Endothelial cell of umbilical vein (primary cell): ENCODE results near the gene MPHOSPH8.

Source experiments
- CTCF ChIP-seq, 2 donors: IDR thresholded peaks; 1 replicate in 1 of 2; 2 replicates in 1 of 2; pipeline ENCODE4 v1.5.1; 2011; ENCODE audit warnings: low read length in 2 of 2, mild to moderate bottlenecking in 2 of 2, moderate library complexity in 2 of 2, control low read depth in 1 of 2, inconsistent platforms in 1 of 2, low read depth in 1 of 2; ENCODE audit not compliant: insufficient read depth in 1 of 2; ENCODE audit errors: extremely low read depth in 1 of 2
- EZH2 ChIP-seq: IDR thresholded peaks from 2 replicates; pipeline ENCODE4 v1.6.1; 2012; ENCODE audit warnings: borderline replicate concordance, low read depth, mild to moderate bottlenecking, moderate library complexity, low read length, inconsistent platforms; ENCODE audit not compliant: severe bottlenecking
- GATA2 ChIP-seq: IDR thresholded peaks from 2 replicates; pipeline ENCODE4 v1.7.0; 2011; ENCODE audit warnings: low read depth, mild to moderate bottlenecking, moderate library complexity, mixed read lengths, low read length; ENCODE audit not compliant: insufficient read length, insufficient read depth
- JUN ChIP-seq: IDR thresholded peaks from 2 replicates; pipeline ENCODE4 v1.6.1; 2011; ENCODE audit warnings: borderline replicate concordance, low read depth; ENCODE audit not compliant: insufficient read length, insufficient read depth
- MAX ChIP-seq: IDR thresholded peaks from 2 replicates; pipeline ENCODE4 v1.6.1; 2011; ENCODE audit not compliant: insufficient read depth, insufficient read length
- MYC ChIP-seq: IDR thresholded peaks from one replicate; pipeline ENCODE4 v1.6.1; 2011; ENCODE audit warnings: mild to moderate bottlenecking, low read depth, low read length
- POLR2A ChIP-seq: IDR thresholded peaks from 2 replicates; pipeline ENCODE4 v1.6.1; 2012; ENCODE audit warnings: low read depth, mild to moderate bottlenecking, control low read depth, low read length
- POLR2AphosphoS5 ChIP-seq: IDR thresholded peaks from 2 replicates; pipeline ENCODE4 v1.6.1; 2012; ENCODE audit warnings: low read depth, mild to moderate bottlenecking, control low read depth, low read length, moderate library complexity; ENCODE audit not compliant: insufficient read depth

GRCh38 chr13:19590423-19590822 lies 43.0 kb upstream of the MPHOSPH8 start:
- TF ChIP-seq CTCF (IDR thresholded peaks at IDR 0.05; ENCODE audit: extremely low read depth in 1 of 2, insufficient read depth in 1 of 2, low read depth in 1 of 2, low read length in 2 of 2): no peak
- no peak for TF ChIP-seq POLR2A
- no peak for TF ChIP-seq POLR2AphosphoS5
- TF ChIP-seq EZH2: no peak
- no peak for TF ChIP-seq MYC
- TF ChIP-seq MAX: no peak
- TF ChIP-seq GATA2: no peak
- TF ChIP-seq JUN: no peak
